HTR-8/SVneo (cell line): Measurements from ENCODE around the gene FIGNL2.
"Not testable (repeated sequence)": the region's sequence is repeated elsewhere in the genome, so short reads cannot be mapped to it uniquely, and the experiment has no call there.

Source experiments
- DNase-seq: peaks from one replicate; pipeline ENCODE4 v3.0.0; 2011; ENCODE audit warnings: low spot score, mixed read lengths; ENCODE audit not compliant: insufficient read length
- FAIRE-seq: peaks from 2 replicates; lab custom pipeline; 2011; peaks lifted over from hg19 to GRCh38; lab: Jason Lieb, UNC

Gene FIGNL2

GRCh38 chr12:51837286-51837685 lies 11.2 kb downstream of the FIGNL2 start:
- DNase-seq: no peak
- FAIRE-seq: no peak

GRCh38 chr12:51836827-51837173 lies 11.7 kb downstream of the FIGNL2 start:
- DNase-seq (no peak), FAIRE-seq (no peak)

- DNase-seq (peak; percentile 56), FAIRE-seq (peak; percentile 59)
Measured at GRCh38 chr12:51836041-51836826, 12.3 kb downstream of the FIGNL2 start.

- DNase-seq (no peak), FAIRE-seq (no peak)
Measured at GRCh38 chr12:51834411-51834810, 14.1 kb downstream of the FIGNL2 start.

GRCh38 chr12:51833448-51834227 lies 14.9 kb downstream of the FIGNL2 start:
- no peak for DNase-seq
- FAIRE-seq: peak; percentile 80

GRCh38 chr12:51832354-51833107 lies 16.0 kb downstream of the FIGNL2 start:
- FAIRE-seq (no peak), DNase-seq (no peak)

- not testable (repeated sequence) for FAIRE-seq, DNase-seq
Measured at GRCh38 chr12:51831817-51832216, 16.7 kb downstream of the FIGNL2 start.

- DNase-seq (no peak), FAIRE-seq (no peak)
Measured at GRCh38 chr12:51829641-51830040, 18.9 kb downstream of the FIGNL2 start.

- no peak for DNase-seq
- FAIRE-seq: no peak
Measured at GRCh38 chr12:51829011-51829481, 19.5 kb downstream of the FIGNL2 start.

GRCh38 chr12:51827925-51828818 lies 20.3 kb downstream of the FIGNL2 start:
- no peak for DNase-seq
- no peak for FAIRE-seq

- FAIRE-seq (no peak), DNase-seq (no peak)
Measured at GRCh38 chr12:51826881-51827280, 21.6 kb downstream of the FIGNL2 start.

- FAIRE-seq (no peak), DNase-seq (no peak)
Measured at GRCh38 chr12:51825216-51825615, 23.3 kb downstream of the FIGNL2 start.

- DNase-seq (peak; percentile 70), FAIRE-seq (peak; percentile 90)
Measured at GRCh38 chr12:51823875-51824565, 24.5 kb downstream of the FIGNL2 start.

- DNase-seq (no peak), FAIRE-seq (no peak)
Measured at GRCh38 chr12:51822956-51823355, 25.6 kb downstream of the FIGNL2 start.

GRCh38 chr12:51822261-51822616 lies 26.3 kb downstream of the FIGNL2 start:
- FAIRE-seq (no peak), DNase-seq (no peak)

- FAIRE-seq (no peak), DNase-seq (no peak)
Measured at GRCh38 chr12:51821440-51822260, 26.9 kb downstream of the FIGNL2 start.

GRCh38 chr12:51820526-51821439 lies 27.7 kb downstream of the FIGNL2 start:
- no peak for DNase-seq
- no peak for FAIRE-seq
